Activated CD4-positive, CD25-positive, alpha-beta regulatory T cell treated with anti-CD3 and anti-CD28 coated beads, Interleukin-2, amount 50 U/mL, for 72 hours (primary cell): ENCODE results near the gene CFAP46.

Source experiments
- DNase-seq: peaks from one replicate; pipeline ENCODE4 v3.0.0; 2021

The CFAP46 gene

DNA sequence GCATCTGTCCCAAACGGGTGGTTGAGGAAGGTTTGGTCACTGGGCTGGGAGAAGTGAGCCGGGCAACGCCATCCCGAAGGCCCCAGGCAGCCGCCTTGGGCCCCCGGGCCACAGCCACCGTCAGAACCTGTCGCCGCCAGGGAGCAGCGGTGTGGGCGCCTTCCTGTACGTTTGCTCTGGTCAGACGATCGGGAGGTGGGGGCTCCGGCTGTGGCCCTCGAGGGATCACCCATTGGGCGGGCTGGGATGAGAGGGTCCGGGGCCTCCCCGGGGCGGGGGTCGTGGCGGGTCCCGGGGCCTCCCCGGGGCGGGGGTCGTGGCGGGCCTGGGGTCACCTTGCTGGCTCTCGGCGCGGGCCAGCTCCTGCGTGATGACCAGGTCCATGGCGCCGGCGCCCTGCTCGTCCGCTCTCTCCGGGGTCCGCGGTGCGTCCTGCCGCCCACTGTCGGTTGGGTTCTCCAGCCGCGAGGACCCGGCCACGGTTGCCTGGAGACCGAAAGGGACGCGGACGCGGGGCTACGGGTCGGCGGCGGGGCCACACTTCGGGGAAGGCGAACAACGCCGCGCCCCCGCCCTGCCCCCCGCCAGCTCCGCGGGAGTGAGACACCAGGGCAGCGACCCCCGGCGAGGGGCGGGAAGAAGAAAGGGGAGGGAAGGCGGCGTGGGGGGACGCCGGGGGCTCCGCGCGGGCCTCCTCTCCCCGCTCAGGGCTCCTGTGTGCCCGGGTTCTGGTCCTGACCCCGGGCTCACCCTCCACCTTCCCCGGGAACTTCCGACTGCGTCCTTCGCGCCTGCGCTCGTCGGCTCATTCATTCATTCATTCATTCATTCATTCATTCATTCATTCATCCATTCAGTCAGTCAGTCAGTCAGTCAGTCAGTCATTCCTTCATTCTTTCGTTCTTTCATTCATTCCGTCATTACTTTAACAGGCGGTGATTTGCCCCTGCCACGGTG is at the start of gene CFAP46:
CFAP46 (minus strand) TSS at position 470 of the 957 bp plus-strand sequence; CDS start at position 384, 86 bp downstream.
- no peak for DNase-seq

GRCh38 chr10:132991706-132992432 is 49.5 kb upstream of the CFAP46 start:
- no peak for DNase-seq

GRCh38 chr10:132990684-132991545 is 48.5 kb upstream of the CFAP46 start:
- no peak for DNase-seq

- no peak for DNase-seq
Observed at GRCh38 chr10:132989476-132990415, 47.4 kb upstream of the CFAP46 start.

DNA sequence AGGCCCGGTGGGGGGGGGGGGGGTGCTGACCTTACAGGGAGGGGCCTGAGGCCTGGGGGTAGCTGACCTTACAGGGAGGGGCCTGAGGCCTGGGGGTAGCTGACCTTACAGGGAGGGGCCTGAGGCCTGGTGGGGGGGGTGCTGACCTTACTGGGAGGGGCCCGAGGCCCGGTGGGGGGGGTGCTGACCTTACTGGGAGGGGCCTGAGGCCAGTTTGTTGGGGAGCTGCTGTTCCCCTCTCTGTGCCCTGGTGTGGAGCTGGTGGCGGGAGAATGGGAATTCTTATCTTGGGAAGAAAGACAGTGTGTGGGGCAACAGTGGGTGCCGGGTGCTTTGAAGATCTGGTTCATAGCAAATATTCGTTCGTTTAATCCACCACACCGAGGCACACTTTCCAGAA is 46.6 kb upstream of the CFAP46 start:
- no peak for DNase-seq

DNA sequence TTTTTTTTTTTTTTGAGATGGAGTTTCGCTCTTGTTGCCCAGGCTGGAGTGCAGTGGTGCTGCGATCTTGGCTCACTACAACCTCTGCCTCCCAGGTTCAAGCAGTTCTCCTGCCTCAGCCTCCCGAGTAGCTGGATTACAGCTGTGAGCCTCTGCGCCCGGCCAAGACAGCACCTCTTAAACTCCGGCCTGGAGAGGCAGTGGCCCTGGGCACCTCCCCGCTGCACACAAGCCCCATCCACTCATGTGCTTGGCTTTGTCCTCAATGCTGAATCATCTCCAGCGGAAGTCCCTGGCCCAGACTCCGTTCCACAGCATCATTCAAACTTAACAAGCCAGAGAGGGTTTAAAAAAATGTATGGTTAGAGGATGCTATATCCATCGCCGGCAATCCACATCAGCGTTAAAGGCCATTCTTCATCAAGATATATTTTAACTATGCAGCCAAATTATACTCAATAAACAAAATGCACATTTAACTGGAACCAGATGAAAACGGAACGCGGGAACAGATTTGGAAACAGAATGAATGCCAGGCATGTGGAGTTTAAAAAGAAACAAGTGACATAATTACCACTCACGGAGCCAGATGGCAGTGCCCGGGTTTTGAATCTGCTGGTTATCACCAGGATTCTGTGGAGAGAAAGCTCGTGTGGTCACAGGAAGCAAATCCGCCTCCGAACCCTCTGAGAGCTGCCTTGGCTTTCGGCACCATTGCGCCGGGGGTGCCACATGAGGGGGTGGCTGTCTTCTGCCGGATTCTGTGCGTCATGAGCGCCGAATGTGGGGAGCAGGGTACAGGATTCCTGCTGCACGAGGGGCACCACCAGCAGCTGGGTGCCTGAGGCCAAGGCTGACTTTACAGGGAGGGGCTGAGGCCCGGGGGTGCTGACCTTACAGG is 45.6 kb upstream of the CFAP46 start:
- DNase-seq = no peak

GRCh38 chr10:132986978-132987377 is 44.6 kb upstream of the CFAP46 start:
- no peak for DNase-seq

- no peak for DNase-seq
Observed at GRCh38 chr10:132986576-132986975, 44.2 kb upstream of the CFAP46 start.

GRCh38 chr10:132986076-132986475 is 43.7 kb upstream of the CFAP46 start:
- no peak for DNase-seq

- DNase-seq = no peak
Observed at GRCh38 chr10:132985546-132985900, 43.2 kb upstream of the CFAP46 start.

GRCh38 chr10:132984801-132985545 is 42.6 kb upstream of the CFAP46 start:
- no peak for DNase-seq

GRCh38 chr10:132984008-132984295 is 41.6 kb upstream of the CFAP46 start:
- no peak for DNase-seq

DNA sequence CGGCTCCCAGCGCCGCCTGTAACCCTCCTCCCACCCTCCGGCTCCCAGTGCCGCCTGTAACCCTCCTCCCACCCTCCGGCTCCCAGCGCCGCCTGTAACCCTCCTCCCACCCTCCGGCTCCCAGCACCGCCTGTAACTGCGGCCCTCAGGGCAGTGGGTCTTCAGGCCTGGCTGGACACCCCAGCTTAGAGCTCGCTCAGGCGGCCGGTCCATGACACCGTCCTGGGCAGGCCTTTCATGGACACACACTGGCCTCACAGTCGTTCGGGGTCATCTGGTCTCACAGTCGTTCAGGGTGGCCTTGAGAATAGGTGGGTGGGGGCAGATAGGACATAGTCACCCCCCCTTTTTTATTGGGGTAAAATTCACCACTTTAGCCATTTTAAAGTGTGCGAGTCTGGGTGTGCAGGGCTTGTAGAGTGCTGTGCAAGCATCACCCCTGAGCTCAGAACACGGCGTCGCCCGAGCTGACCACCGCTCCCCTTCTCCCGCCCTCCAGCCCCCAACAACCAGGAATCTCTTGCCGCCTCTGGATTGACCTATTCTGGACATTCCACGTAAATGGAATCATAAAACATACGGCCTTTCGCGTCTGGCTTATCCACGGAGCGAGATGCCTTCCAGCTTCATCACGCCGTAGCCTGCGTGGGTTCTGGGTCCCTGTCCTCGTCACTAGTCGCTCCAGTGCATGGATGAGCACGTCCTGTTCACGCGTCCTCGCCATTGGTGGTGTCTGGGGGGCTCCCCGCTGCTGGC is 41.1 kb upstream of the CFAP46 start:
- DNase-seq = no peak

DNA sequence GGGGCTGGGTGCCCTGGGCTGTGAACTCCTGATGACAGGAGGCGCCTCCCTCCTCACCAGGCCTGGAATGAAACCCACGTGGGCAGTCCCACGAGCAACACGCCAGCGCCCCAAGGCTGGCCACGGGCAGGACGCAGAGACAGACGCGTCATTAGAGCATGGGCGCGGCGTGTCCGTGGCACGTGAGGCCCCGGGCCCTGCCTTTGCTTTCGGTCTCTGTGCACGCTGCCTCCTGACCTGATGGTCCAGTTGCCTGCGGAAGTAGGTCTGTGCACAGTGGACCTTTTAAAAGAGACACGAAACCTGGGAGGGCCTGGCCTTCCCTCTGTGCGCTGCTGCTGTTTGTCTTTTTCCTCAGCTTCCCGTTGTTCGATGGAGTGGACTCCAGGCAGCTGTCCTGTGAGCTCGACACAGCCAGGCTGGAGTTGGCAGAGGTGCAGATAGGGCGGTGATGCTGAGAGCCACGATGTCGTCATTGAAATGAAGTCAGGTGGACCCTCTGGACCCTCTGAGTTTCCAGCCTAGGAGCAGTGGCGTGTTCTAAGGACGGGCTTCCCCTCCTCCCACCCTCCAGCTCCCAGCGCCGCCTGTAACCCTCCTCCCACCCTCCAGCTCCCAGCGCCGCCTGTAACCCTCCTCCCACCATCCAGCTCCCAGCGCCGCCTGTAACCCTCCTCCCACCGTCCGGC is 40.1 kb upstream of the CFAP46 start:
- DNase-seq = no peak

DNA sequence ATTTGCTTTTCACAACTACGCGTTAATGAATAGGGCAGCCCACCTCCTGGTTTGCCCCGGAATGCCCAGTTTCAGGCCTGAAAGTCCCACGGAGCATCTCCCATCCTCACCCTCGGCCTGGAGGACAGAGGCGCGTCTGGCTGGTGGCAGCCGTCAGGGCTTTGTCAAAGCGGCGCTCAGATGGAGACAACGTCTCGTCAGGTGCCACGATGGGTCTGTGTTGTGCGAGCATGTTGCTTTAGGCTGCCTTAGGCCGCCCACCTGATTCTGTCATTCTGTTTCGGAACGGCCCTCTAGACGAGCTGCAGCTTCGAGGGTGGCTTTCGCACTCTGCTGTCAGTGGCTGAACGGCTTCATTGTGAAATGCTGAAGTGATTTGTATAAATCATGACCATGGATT is 39.4 kb upstream of the CFAP46 start:
- no peak for DNase-seq

DNA sequence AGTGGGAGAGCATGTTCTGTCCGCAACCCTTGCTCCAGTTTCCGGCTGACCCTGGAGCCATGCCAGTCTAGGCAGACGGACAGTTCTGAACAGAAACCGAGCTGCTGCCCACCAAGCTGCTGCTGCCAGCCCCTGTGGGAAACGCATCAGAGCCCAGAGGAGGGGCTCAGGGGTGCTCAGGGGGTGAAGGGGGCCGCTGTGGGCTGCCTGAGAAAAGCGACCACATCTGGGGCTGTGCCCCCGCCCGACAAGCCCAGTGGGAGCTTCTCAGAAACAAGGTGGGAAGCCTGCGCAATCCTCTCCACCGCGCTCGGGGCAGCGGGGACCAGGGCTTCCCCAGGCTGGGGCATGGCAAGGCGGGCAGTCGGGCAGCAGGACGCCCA is 38.8 kb upstream of the CFAP46 start:
- DNase-seq = no peak

GRCh38 chr10:132980426-132981172 is 38.2 kb upstream of the CFAP46 start:
- DNase-seq = no peak
